Measurements from ENCODE around the gene ABRACL. TPM values are rescaled to one million over a fixed set of nuclear protein-coding genes. Genes with fewer than 3 reads are reported as not detected.

The ABRACL gene
- total RNA-seq, 1 experiment from 2014 or later = 123 TPM

- Histone ChIP-seq H3K4ac (ENCODE audit: low read depth, low read length) (no peak overlapping the region), H3K14ac (ENCODE audit: insufficient read depth, low read length) (no peak overlapping the region), H3K23me2 (ENCODE audit: insufficient read length, low read depth, low read length, poor library complexity, severe bottlenecking) (no peaks in the 10 kb centered on the region), H2BK20ac (ENCODE audit: low read depth, low read length, poor library complexity, severe bottlenecking) (no peak overlapping the region), H3K27me3 (ENCODE audit: insufficient read depth, low read length) (no peaks in the 10 kb centered on the region), H4K91ac (ENCODE audit: insufficient read length, low read depth, low read length) (no peak overlapping the region), H4K8ac (replicated peaks; ENCODE audit: insufficient read length, low read depth, low read length) (no peak overlapping the region), H2BK12ac (ENCODE audit: insufficient read length, low read depth, low read length) (no peak overlapping the region), H4K5ac (ENCODE audit: insufficient read length, low read depth, low read length) (no peak overlapping the region), H3K79me2 (ENCODE audit: insufficient read depth, low read length) (no peaks in the 10 kb centered on the region), H2BK5ac (ENCODE audit: insufficient read length, low read length) (no peak overlapping the region), H3K27ac (ENCODE audit: insufficient read length, low read depth, low read length) (no peak overlapping the region), H3K9me3 (ENCODE audit: control insufficient read depth, low read depth, low read length) (no peaks in the 10 kb centered on the region), H3K56ac (ENCODE audit: insufficient read length, low read depth, low read length) (no peak overlapping the region), H3K4me1 (ENCODE audit: insufficient read depth, low read length) (no peaks in the 10 kb centered on the region), H2BK120ac (ENCODE audit: low read depth, low read length, poor library complexity, severe bottlenecking) (no peak overlapping the region), H4K20me1 (ENCODE audit: control insufficient read depth, insufficient read depth, insufficient read length) (no peaks in the 10 kb centered on the region), H2BK15ac (ENCODE audit: low read depth, low read length) (no peak overlapping the region), H3K4me2 (ENCODE audit: insufficient read depth, insufficient read length, low read length) (no peak overlapping the region), H2AFZ (ENCODE audit: low read length) (no peak overlapping the region), H2AK5ac (ENCODE audit: insufficient read length, low read length) (no peak overlapping the region), H3K9ac (ENCODE audit: extremely low read depth, insufficient read length, low read length) (no peak overlapping the region), H3T11ph (ENCODE audit: low read length) (no peak overlapping the region), H3K18ac (ENCODE audit: insufficient read length, low read depth, low read length) (no peak overlapping the region), H3K23ac (ENCODE audit: insufficient read length, low read depth, low read length) (no peak overlapping the region), H3K79me1 (ENCODE audit: insufficient read depth, low read depth, low read length, poor library complexity, severe bottlenecking) (no peaks in the 10 kb centered on the region)
- no peak overlapping the region for H3K4me3 Mint-ChIP-seq
- WGBS (ENCODE audit: extremely low coverage, insufficient read length, low lambda C conversion rate) = no CpG with 5 or more reads among the region's 3 CpGs
- peaks cover 3% of the 10 kb centered on the region in 2 experiments; a peak in 2 of 4 replicates for H3K4me1 Mint-ChIP-seq
- H3K9me3 Mint-ChIP-seq = no peaks in the 10 kb centered on the region
- H3K36me3 Mint-ChIP-seq (ENCODE audit: insufficient read depth in 1 of 3, low read depth in 3 of 3) = no peaks in the 10 kb centered on the region; a peak in 1 of 7 replicates
- TF ChIP-seq CTCF (conservative IDR thresholded peaks at IDR 0.05) = no peak
- no peaks in the 10 kb centered on the region; the same call in 1 of the 2 replicates for H3K27me3 Mint-ChIP-seq (ENCODE audit: low read depth)
- no peak for DNase-seq
- H3K27ac Mint-ChIP-seq = no peak overlapping the region
Observed at GRCh38 chr6:139058029-139058428, 29.5 kb downstream of the ABRACL start.
